GM19193 (cell line): Measurements from ENCODE around the gene EIF2B5.

Experiments used
- POLR2A ChIP-seq: IDR thresholded peaks from 4 replicates; pipeline ENCODE4 v1.6.1; 2011; ENCODE audit not compliant: insufficient read depth, insufficient read length; ENCODE audit errors: extremely low read depth

Gene EIF2B5

GRCh38 chr3:184142199-184142598, 7.0 kb downstream of the EIF2B5 start:
- no peak for TF ChIP-seq POLR2A

DNA sequence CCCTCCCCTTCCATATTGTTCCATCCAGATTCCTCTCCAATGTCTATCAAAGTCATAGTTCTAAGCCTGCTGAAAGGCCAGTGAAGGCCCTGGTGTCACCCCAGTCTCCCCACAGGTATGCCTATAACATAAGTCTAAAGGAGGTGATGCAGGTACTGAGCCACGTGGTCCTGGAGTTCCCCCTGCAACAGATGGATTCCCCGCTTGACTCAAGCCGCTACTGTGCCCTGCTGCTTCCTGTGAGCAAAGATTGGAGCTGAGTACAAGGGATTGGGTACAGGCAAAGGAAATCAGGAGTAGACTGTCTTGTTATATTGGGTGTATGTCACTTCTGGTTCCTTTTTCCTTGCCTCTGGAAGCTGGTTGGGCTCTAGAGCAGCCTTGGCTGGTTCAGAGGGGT, 8.2 kb downstream of the EIF2B5 start:
- no peak for TF ChIP-seq POLR2A

DNA sequence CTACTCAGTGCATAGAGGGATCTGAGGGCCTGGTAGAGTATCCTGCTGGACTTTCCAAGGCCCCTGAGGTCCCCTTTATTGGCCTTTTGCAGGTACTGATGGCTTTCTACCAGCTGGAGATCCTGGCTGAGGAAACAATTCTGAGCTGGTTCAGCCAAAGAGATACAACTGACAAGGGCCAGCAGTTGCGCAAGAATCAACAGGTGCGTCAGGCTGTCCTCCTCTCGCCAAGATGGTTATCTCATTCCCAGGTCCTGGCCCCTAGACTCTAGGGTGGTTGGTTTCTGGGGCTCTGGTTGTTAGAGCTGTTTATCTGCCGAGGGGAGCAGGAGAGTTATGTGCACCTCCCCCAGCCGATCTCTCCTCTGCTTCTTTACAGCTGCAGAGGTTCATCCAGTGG, 9.3 kb downstream of the EIF2B5 start:
- TF ChIP-seq POLR2A: no peak

DNA sequence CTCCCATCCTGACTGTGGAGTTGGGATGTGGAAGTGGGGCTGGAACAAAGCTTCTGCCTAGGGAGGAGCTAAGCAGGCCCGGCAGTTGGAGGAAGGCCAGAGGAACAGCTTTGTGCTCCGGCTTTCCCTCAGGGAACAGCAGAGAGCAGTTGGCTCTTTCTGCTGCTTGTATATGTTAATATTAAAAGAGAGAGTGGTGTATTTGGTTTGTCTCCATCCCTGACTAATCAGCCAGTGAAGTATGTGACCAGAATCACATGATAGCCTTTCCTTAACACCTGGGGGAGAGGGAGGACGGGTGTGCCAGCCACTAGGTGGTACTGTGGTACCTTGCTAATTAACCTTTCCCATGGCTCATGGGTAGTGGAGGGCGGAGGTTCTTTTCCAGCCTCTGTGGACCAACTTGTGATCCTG, 10.0 kb downstream of the EIF2B5 start:
- no peak for TF ChIP-seq POLR2A

- TF ChIP-seq POLR2A: no peak
Observed at GRCh38 chr3:184145751-184146270, 10.7 kb downstream of the EIF2B5 start.

DNA sequence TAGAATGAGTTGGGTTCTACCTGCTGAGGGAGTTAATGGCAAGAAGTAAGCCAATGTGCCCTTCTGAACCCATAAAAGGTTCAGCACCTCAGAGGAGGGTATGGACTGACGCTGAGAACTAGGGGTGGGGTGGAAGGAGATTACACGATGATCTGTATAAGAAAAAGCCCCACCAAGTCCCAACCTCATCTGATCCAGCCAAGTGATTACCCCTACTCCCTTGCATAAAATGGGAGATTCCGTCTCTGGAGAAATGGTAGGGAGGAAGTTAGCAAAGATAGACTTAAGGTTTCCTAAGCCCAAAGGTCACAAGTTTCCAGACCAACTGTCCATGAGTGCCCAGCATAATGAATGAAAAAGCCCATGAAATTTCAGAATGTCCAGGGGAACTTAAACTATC, 12.9 kb downstream of the EIF2B5 start:
- TF ChIP-seq POLR2A: no peak

- TF ChIP-seq POLR2A: no peak
Observed at GRCh38 chr3:184149123-184149522, 14.0 kb downstream of the EIF2B5 start.

DNA sequence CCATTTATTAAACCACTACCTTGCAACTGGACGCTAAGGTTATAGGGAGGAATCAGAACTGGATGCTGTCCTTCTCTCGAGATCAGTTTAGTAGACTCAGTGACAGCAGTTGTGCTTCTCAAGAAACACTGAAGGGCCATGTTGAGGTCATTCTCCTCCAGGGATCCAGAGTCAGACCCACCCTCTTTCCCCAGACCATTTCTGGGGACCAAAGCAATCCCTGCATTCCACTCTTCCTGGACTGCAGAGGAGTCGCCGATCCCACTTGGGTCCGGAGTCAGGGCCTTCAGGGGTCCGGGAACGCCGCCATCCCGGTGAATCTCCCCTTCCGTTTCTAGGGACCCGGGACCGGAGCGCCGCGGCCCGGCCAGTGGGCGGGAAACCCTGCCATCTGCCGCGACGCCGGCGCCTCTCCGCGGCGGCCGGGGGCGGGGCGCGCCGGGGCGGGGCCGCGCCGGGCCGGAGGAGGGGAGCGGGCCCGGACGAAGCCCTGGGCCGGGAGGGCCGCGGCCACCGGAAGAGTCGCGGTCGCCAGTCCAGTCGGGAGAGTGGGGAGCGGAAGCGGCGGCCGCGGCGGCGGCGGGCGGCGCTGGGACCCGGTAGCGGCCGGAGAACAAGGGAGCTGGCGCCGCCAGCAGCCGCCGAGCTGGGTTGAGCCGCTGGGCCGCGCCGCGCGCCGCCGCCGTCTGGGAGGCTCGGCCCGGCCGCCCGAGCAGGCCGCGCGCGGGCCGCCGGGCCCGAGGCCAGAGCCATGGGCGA, 19.9 kb downstream of the EIF2B5 start, which contains the start of gene DVL3:
Gene DVL3 (plus strand): TSS at position 493 of the 759 bp plus-strand sequence. CDS start 259 bp downstream, at position 752.
- peak; percentile 42 for TF ChIP-seq POLR2A

DNA sequence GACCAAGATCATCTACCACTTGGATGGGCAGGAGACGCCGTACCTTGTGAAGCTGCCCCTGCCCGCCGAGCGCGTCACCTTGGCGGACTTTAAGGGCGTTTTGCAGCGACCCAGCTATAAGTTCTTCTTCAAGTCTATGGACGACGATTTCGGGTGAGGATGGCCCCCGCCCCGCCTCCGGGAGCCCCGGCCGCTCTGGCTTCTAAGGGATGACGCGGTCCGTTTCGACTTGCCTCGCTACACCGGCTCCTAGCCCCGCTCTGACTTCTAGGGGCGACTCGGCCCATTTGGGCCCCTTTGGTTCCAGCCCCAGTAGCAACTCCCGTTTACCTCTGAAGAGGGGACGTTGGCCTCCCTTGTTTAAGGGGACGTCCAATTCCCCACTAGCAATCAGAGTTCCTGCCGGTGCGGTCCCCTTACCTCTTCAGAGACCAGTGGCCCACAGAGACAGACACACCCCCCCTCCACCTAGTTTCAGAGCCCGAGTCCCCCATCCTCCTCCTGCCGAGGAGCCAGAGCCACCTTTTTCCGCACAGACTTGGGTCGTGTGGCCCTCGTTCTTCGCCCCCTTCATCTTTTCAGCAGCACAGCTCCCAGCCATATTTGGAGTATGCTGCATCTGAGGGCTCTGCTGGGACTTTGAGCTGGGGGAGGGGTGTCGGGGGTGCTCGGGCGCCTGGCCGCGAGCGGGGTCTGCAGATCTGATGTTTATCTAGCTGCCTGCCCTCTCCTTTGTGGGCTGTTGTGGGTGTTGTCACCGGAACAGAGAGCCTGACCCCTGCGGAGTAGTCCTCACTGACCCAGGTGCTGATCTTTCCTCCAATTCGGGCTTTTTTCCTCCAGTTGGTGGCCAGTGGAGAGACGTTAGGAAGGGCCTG, 20.7 kb downstream of the EIF2B5 start:
- no peak for TF ChIP-seq POLR2A

- no peak for TF ChIP-seq POLR2A
Observed at GRCh38 chr3:184156522-184156955, 21.4 kb downstream of the EIF2B5 start.

DNA sequence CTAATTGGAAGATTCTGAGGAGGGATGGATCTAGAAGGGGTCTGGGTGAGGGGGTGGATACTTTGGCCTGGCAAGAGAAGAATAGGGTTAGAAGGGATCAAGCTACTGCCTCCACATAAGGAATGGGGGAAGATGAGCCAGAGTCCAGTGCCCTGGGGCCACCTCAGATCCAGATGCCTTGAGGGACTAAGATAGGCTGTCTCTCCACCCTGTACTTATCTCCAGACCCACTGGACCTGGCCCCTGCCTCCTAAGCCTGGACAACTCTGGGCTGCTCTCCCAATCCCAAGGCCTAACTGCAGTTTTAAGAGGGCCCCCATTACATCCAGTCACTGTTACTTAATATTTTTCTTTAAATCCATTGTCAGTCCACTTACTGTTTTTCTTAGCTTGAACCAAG, 22.0 kb downstream of the EIF2B5 start:
- TF ChIP-seq POLR2A: no peak

DNA sequence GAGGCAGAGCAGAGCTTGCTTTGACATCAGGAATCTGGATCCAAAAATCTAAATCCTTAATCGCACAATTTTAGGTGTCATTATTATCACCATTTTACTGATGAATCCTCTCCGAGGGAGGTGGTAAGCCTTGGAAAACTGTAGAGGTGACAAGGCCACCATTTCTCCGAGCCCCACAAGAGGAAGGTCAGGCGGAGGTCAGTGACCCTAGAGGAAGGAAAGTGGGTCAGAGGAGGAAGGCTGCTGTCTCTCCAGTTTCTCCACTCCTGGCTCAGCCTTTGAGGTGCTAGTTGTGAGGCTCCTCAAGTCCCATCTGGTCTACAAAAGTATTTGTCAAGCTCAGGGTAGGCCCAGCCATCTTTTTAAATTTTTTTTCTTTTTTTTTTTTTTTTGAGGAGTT, 23.2 kb downstream of the EIF2B5 start:
- no peak for TF ChIP-seq POLR2A

DNA sequence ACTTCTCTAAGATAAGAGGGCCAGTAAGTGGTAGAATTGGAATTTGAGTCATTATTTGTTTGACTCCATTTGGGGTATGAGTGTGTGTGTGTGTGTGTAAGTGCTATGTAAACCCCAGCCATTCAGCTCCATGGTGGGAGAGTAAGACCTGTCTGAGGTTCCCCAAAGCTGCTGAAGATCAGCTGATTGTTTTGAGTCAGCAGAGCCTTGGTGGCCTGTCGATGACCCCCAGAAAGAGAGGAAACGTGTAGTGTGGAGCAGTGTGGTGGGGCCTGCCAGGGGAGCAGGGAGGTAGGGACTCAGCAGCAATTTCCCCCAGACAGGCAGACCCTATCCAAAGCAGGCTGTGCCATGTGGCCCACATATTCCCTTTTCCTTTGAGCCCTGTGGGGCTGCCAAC, 25.3 kb downstream of the EIF2B5 start:
- TF ChIP-seq POLR2A: no peak

DNA sequence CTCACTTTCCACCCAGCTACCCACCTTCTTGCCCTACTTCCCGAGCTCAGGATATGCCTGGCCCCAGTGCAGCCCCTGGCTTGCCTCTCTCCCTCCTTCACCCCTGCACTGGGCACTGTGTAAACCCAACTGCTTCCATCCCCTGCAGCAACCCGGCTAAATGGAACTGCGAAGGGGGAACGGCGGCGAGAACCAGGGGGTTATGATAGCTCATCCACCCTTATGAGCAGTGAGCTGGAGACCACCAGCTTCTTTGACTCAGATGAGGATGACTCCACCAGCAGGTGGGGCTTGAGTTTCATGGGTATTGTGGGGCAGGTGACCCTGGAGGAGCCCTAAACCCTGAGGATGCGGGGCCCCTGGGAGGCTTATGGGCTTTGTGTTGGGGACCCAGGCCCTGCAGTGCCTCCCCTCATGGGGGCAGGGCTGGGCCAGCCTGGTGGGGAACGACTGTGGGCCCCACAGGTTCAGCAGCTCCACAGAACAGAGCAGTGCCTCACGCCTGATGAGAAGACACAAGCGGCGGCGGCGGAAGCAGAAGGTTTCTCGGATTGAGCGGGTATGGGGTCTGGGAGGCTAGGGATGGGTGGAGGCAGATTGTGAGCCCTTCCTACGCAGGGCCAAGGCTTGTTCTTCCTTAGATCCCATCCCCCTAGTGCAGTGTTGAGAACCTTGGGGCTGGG, 29.6 kb downstream of the EIF2B5 start:
- no peak for TF ChIP-seq POLR2A

DNA sequence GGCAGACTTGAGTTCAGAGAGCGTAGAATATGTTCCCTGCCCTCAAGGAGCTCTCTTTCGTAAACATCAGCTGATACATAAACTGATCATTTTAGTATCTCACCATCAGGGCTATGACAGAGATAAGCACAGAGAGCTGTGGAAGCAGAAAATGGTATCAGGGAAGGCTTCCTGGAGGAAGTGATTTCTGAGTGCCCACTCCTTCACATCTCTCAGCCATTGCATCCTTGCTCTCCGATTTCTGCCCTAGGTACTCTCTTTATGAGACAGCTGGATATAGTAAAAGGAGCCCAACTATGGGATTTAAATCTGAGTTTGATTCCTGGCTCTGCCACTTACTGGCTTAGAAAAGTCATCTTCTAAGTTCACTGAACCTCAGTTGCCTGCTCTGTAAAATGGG, 30.4 kb downstream of the EIF2B5 start:
- TF ChIP-seq POLR2A: no peak
